Activated CD8-positive, alpha-beta T cell treated with anti-CD3 and anti-CD28 coated beads, Interleukin-2, amount 10 ng/mL, durations not matched to agents 7 days and 5 days (primary cell): ENCODE measurements around the gene ZFP69. TPM values are rescaled to one million over a fixed set of nuclear protein-coding genes. Genes with fewer than 3 reads are reported as not detected.
"Not testable (repeated sequence)": the region's sequence is repeated elsewhere in the genome, so short reads cannot be mapped to it uniquely, and the experiment has no call there.

Source experiments
- ATAC-seq: fragments of 150-1000 bp; cut with Tn5 transposase; one replicate; pipeline ENCODE4 v1.10.0; 2021; ENCODE audit warnings: moderate library complexity
- CTCF ChIA-PET: fragments of 350-600 bp; sonication (Branson Sonifier 250); formaldehyde crosslinking; loops from one replicate; lab custom pipeline; 2021; ENCODE audit warnings: antibody characterized with exemption; lab: Charles Lee
- POLR2A ChIA-PET: fragments of 350-600 bp; sonication (Branson Sonifier 250); formaldehyde crosslinking; loops from one replicate; lab custom pipeline; 2021; ENCODE audit warnings: antibody characterized with exemption; lab: Charles Lee
- DNase-seq: peaks from one replicate; pipeline ENCODE4 v3.0.0-alpha.2; 2020
- H3K27ac Mint-ChIP-seq: one replicate; pipeline ENCODE4 v1.8.0; 2021; ENCODE audit warnings: mild to moderate bottlenecking, mixed read lengths
- H3K27me3 Mint-ChIP-seq: one replicate; pipeline ENCODE4 v1.8.0; 2021; ENCODE audit warnings: low read depth, mixed read lengths
- H3K36me3 Mint-ChIP-seq: one replicate; pipeline ENCODE4 v1.8.0; 2021; ENCODE audit warnings: low read depth, mixed read lengths
- H3K4me1 Mint-ChIP-seq: one replicate; pipeline ENCODE4 v1.8.0; 2021; ENCODE audit warnings: low read depth, mixed read lengths
- H3K4me3 Mint-ChIP-seq: one replicate; pipeline ENCODE4 v1.8.0; 2021; ENCODE audit warnings: mild to moderate bottlenecking, mixed read lengths
- H3K9me3 Mint-ChIP-seq: one replicate; pipeline ENCODE4 v1.8.0; 2022; ENCODE audit warnings: mixed read lengths; ENCODE audit not compliant: insufficient read depth
- total RNA-seq, 2 experiments: library from RNA; stranded (reverse); gene quantifications; one replicate each; pipeline ENCODE4 v1.2.3, GENCODE V29; 2021

Gene ZFP69
- total RNA-seq, 2 experiments from 2014 or later, result 2.2 to 2.7 TPM

- Mint-ChIP-seq H3K27me3 (no peaks in the 10 kb centered on the region), H3K36me3 (peaks cover 85% of the 10 kb centered on the region), H3K4me3 (no peak overlapping the region), H3K9me3 (peaks cover 72% of the 10 kb centered on the region), H3K4me1 (peaks cover 26% of the 10 kb centered on the region), H3K27ac (no peak overlapping the region)
- ChIA-PET CTCF (no interaction called here), POLR2A (no interaction called here)
- ATAC-seq (no peak), DNase-seq (no peak)
These were observed 22.2 kb upstream of the ZFP69 start for GRCh38 chr1:40454873-40455272.

GRCh38 chr1:40462956-40463590, 14.0 kb upstream of the ZFP69 start:
- CTCF ChIA-PET, result interaction anchor here (1.8 kb wide), 1 partner anchor 15 kb away, joined by 4 read pairs; no protein-coding TSS in a partner anchor
- POLR2A ChIA-PET, result no interaction called here
- Mint-ChIP-seq H3K4me3 (no peak overlapping the region), H3K9me3 (peaks cover 62% of the 10 kb centered on the region), H3K4me1 (peaks cover 6% of the 10 kb centered on the region), H3K36me3 (peaks cover 70% of the 10 kb centered on the region), H3K27ac (no peak overlapping the region), H3K27me3 (no peaks in the 10 kb centered on the region)
- no peak for ATAC-seq
- no peak for DNase-seq

GRCh38 chr1:40469327-40469726, 7.8 kb upstream of the ZFP69 start:
- no peaks in the 10 kb centered on the region for H3K27me3 Mint-ChIP-seq
- peaks cover 73% of the 10 kb centered on the region for H3K9me3 Mint-ChIP-seq
- POLR2A ChIA-PET, result no interaction called here
- no peak overlapping the region for H3K27ac Mint-ChIP-seq
- no peaks in the 10 kb centered on the region for H3K4me1 Mint-ChIP-seq
- peaks cover 44% of the 10 kb centered on the region for H3K36me3 Mint-ChIP-seq
- CTCF ChIA-PET, result no interaction called here
- DNase-seq (no peak), ATAC-seq (no peak)
- no peak overlapping the region for H3K4me3 Mint-ChIP-seq

GRCh38 chr1:40475268-40475667, 1.8 kb upstream of the ZFP69 start:
- DNase-seq (no peak), ATAC-seq (no peak)
- H3K27me3 Mint-ChIP-seq, result no peaks in the 10 kb centered on the region
- no peak overlapping the region for H3K27ac Mint-ChIP-seq
- H3K4me3 Mint-ChIP-seq, result no peak overlapping the region
- H3K9me3 Mint-ChIP-seq, result peaks cover 39% of the 10 kb centered on the region
- POLR2A ChIA-PET, result no interaction called here
- H3K4me1 Mint-ChIP-seq, result peaks cover 20% of the 10 kb centered on the region
- CTCF ChIA-PET, result no interaction called here
- peaks cover 37% of the 10 kb centered on the region for H3K36me3 Mint-ChIP-seq

- ChIA-PET CTCF (interaction anchor here (0.7 to 1.8 kb wide), 6 partner anchors 9 to 139 kb away, joined by 3 to 4 read pairs (median 4); partner anchors contain the start of gene ZFP69B), POLR2A (interaction anchor here (2.3 kb wide), 1 partner anchor 31 kb away, joined by 15 read pairs; the partner anchor contains the start of gene EXO5)
- H3K36me3 Mint-ChIP-seq, result peaks cover 48% of the 10 kb centered on the region
- DNase-seq, result peak; percentile 29
- H3K4me1 Mint-ChIP-seq, result peaks cover 20% of the 10 kb centered on the region
- peak overlapping the region; percentile 72 for H3K4me3 Mint-ChIP-seq
- peak; percentile 49 for ATAC-seq
- H3K9me3 Mint-ChIP-seq, result peaks cover 33% of the 10 kb centered on the region
- H3K27me3 Mint-ChIP-seq, result no peaks in the 10 kb centered on the region
- peak overlapping the region; percentile 81 for H3K27ac Mint-ChIP-seq
These were observed 576 bp downstream of the ZFP69 start for GRCh38 chr1:40477678-40478053.

- Mint-ChIP-seq H3K9me3 (peaks cover 30% of the 10 kb centered on the region), H3K36me3 (peaks cover 53% of the 10 kb centered on the region), H3K4me1 (peaks cover 20% of the 10 kb centered on the region), H3K27me3 (no peaks in the 10 kb centered on the region), H3K27ac (no peak overlapping the region), H3K4me3 (peak overlapping the region; percentile 72)
- DNase-seq, result no peak
- ATAC-seq, result no peak
- CTCF ChIA-PET, result interaction anchor here (0.7 to 1.8 kb wide), 7 partner anchors 9 to 140 kb away, joined by 3 to 4 read pairs (median 3); partner anchors contain the start of gene ZFP69B
- POLR2A ChIA-PET, result interaction anchor here (2.3 kb wide), 1 partner anchor 30 kb away, joined by 15 read pairs; the partner anchor contains the start of gene EXO5
These were observed 1.2 kb downstream of the ZFP69 start for GRCh38 chr1:40478276-40478675.

- ChIA-PET CTCF (interaction anchor here (1.1 to 1.4 kb wide), 2 partner anchors 17 to 21 kb away, joined by 3 to 4 read pairs; no protein-coding TSS in a partner anchor), POLR2A (interaction anchor here (2.3 kb wide), 1 partner anchor 30 kb away, joined by 15 read pairs; the partner anchor contains the start of gene EXO5)
- H3K9me3 Mint-ChIP-seq, result peaks cover 21% of the 10 kb centered on the region
- H3K4me3 Mint-ChIP-seq, result no peak overlapping the region
- H3K27ac Mint-ChIP-seq, result no peak overlapping the region
- H3K27me3 Mint-ChIP-seq, result no peaks in the 10 kb centered on the region
- ATAC-seq (no peak), DNase-seq (peak; percentile 21)
- H3K36me3 Mint-ChIP-seq, result peaks cover 53% of the 10 kb centered on the region
- H3K4me1 Mint-ChIP-seq, result peaks cover 20% of the 10 kb centered on the region
These were observed 2.1 kb downstream of the ZFP69 start for GRCh38 chr1:40479156-40479555.

- ATAC-seq, result no peak
- POLR2A ChIA-PET, result no interaction called here
- CTCF ChIA-PET, result no interaction called here
- H3K4me1 Mint-ChIP-seq, result no peaks in the 10 kb centered on the region
- peaks cover 60% of the 10 kb centered on the region for H3K9me3 Mint-ChIP-seq
- no peaks in the 10 kb centered on the region for H3K27me3 Mint-ChIP-seq
- no peak overlapping the region for H3K4me3 Mint-ChIP-seq
- peaks cover 74% of the 10 kb centered on the region for H3K36me3 Mint-ChIP-seq
- DNase-seq, result no peak
- no peak overlapping the region for H3K27ac Mint-ChIP-seq
These were observed 18.3 kb downstream of the ZFP69 start for GRCh38 chr1:40495315-40495903.

- H3K4me1 Mint-ChIP-seq, DNase-seq, ATAC-seq, H3K27me3 Mint-ChIP-seq, H3K27ac Mint-ChIP-seq, H3K4me3 Mint-ChIP-seq: not testable (repeated sequence)
- peaks cover 54% of the 10 kb centered on the region for H3K36me3 Mint-ChIP-seq
- POLR2A ChIA-PET, result interaction anchor here (0.7 to 1.2 kb wide), 2 partner anchors 14 to 29 kb away, joined by 3 read pairs; partner anchors contain the start of gene ZNF684
- peaks cover 59% of the 10 kb centered on the region for H3K9me3 Mint-ChIP-seq
- CTCF ChIA-PET, result interaction anchor here (0.6 kb wide), 1 partner anchor 161 kb away, joined by 3 read pairs; no protein-coding TSS in a partner anchor
These were observed 25.6 kb downstream of the ZFP69 start for GRCh38 chr1:40502651-40503050.

- Mint-ChIP-seq H3K27me3 (no peaks in the 10 kb centered on the region), H3K4me1 (peaks cover 15% of the 10 kb centered on the region), H3K4me3 (peak overlapping the region; percentile 82), H3K27ac (peak overlapping the region; percentile 90), H3K9me3 (peaks cover 39% of the 10 kb centered on the region), H3K36me3 (peaks cover 56% of the 10 kb centered on the region)
- no peak for DNase-seq
- no peak for ATAC-seq
- POLR2A ChIA-PET, result interaction anchor here (0.6 to 1.8 kb wide), 7 partner anchors 9 to 110 kb away, joined by 3 to 15 read pairs (median 3); partner anchors contain the start of genes ZFP69 and ZNF684
- CTCF ChIA-PET, result interaction anchor here (1.0 to 1.4 kb wide), 5 partner anchors 18 to 193 kb away, joined by 3 to 4 read pairs (median 3); no protein-coding TSS in a partner anchor
These were observed 30.9 kb downstream of the ZFP69 start for GRCh38 chr1:40507973-40508372.

- Mint-ChIP-seq H3K27ac (peak within 1 kb of the TSS; percentile 90), H3K4me3 (peak within 1 kb of the TSS; percentile 82), H3K4me1 (peaks cover 15% of the 10 kb centered on the region), H3K9me3 (peaks cover 32% of the 10 kb centered on the region), H3K27me3 (no peaks in the 10 kb centered on the region), H3K36me3 (peaks cover 55% of the 10 kb centered on the region)
- ChIA-PET POLR2A (interaction anchor here (0.6 to 1.8 kb wide), 11 partner anchors 8 to 119 kb away, joined by 3 to 15 read pairs (median 3); partner anchors contain the start of genes ZFP69, ZFP69B and ZNF684), CTCF (interaction anchor here (1.0 to 1.6 kb wide), 8 partner anchors 18 to 194 kb away, joined by 3 to 8 read pairs (median 3); partner anchors contain the start of gene ZFP69B)
- ATAC-seq (peak; percentile 99), DNase-seq (peak; percentile 90)
These were observed 31.6 kb downstream of the ZFP69 start, which contains the start of gene EXO5 for GRCh38 chr1:40508375-40509341. EXO5 (plus strand) TSS chr1:40508767; CDS start chr1:40514545, 5,778 bp downstream.
